Measurements from ENCODE around the gene PHOSPHO2.

The PHOSPHO2 gene

GRCh38 chr2:169738566-169739229, 44.4 kb downstream of the PHOSPHO2 start:
- no peak overlapping the region for H3K4me3 ChIP-seq (ENCODE audit: low read depth, low read length)
- TF ChIP-seq CTCF (IDR thresholded peaks at IDR 0.05; ENCODE audit: borderline replicate concordance, insufficient read depth, low read depth, low read length) = no peak

GRCh38 chr2:169739351-169739750, 45.1 kb downstream of the PHOSPHO2 start:
- H3K4me3 ChIP-seq (ENCODE audit: low read depth, low read length) = no peak overlapping the region
- no peak for TF ChIP-seq CTCF (IDR thresholded peaks at IDR 0.05; ENCODE audit: borderline replicate concordance, insufficient read depth, low read depth, low read length)

GRCh38 chr2:169743549-169743948, 49.3 kb downstream of the PHOSPHO2 start:
- no peak overlapping the region for H3K4me3 ChIP-seq (ENCODE audit: low read depth, low read length)
- TF ChIP-seq CTCF (IDR thresholded peaks at IDR 0.05; ENCODE audit: borderline replicate concordance, insufficient read depth, low read depth, low read length) = no peak

GRCh38 chr2:169746240-169746639, 52.0 kb downstream of the PHOSPHO2 start:
- H3K4me3 ChIP-seq (ENCODE audit: low read depth, low read length) = no peak overlapping the region
- TF ChIP-seq CTCF (IDR thresholded peaks at IDR 0.05; ENCODE audit: borderline replicate concordance, insufficient read depth, low read depth, low read length) = no peak

GRCh38 chr2:169748319-169748718, 54.0 kb downstream of the PHOSPHO2 start:
- H3K4me3 ChIP-seq (ENCODE audit: low read depth, low read length) = no peak overlapping the region
- TF ChIP-seq CTCF (IDR thresholded peaks at IDR 0.05; ENCODE audit: borderline replicate concordance, insufficient read depth, low read depth, low read length) = no peak

All from GM12875 (cell line).